ES-I3 (cell line): ENCODE results near the gene RAD51B.

Source experiments
- H3K36me3 ChIP-seq: 2 replicates; pipeline ENCODE4 v1.6.1; 2013; ENCODE audit warnings: mild to moderate bottlenecking, low read length, control low read depth, moderate library complexity; ENCODE audit not compliant: insufficient read depth
- H3K4me1 ChIP-seq: 2 replicates; pipeline ENCODE4 v1.6.1; 2013; ENCODE audit warnings: mild to moderate bottlenecking, control low read depth, low read length; ENCODE audit not compliant: insufficient read depth
- H3K9ac ChIP-seq: 2 replicates; pipeline ENCODE4 v1.6.1; 2013; ENCODE audit warnings: low read depth, mild to moderate bottlenecking, low read length, moderate library complexity
- H3K9me3 ChIP-seq: 2 replicates; pipeline ENCODE4 v1.6.1; 2013; ENCODE audit warnings: mild to moderate bottlenecking, low read length, moderate library complexity; ENCODE audit not compliant: control insufficient read depth, insufficient read depth

RAD51B gene

DNA sequence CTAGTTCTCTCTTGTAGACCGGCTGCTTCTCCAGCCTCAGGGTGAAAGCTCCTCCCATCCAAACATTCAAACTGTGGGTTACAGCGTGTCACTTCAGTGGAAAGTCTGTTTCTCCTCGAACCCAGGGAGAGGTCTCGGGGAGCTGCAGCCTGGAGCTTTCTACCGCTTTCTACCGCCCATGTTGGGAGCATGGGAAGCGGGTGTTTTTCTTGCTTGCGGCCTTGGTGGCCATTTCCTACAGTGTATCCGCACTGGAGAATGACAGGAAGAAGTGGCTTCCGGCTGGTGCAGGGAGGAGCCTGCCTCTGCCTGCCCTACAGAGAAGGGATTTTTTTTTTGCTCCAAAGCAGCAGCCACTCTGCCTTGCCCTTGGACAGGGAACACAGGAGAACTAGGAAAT is 952.1 kb downstream of the RAD51B start:
- H3K9ac ChIP-seq, result no peak overlapping the region
- no peaks in the 10 kb centered on the region; the same call in 1 of the 2 replicates for H3K4me1 ChIP-seq
- no peaks in the 10 kb centered on the region for H3K36me3 ChIP-seq
- H3K9me3 ChIP-seq, result no peaks in the 10 kb centered on the region

- H3K9me3 ChIP-seq, result no peaks in the 10 kb centered on the region
- no peaks in the 10 kb centered on the region; the same call in 1 of the 2 replicates for H3K4me1 ChIP-seq
- H3K9ac ChIP-seq, result no peak overlapping the region
Observed at GRCh38 chr14:68772761-68773381, 953.3 kb downstream of the RAD51B start.

GRCh38 chr14:68774771-68775613 is 955.4 kb downstream of the RAD51B start:
- no peaks in the 10 kb centered on the region for H3K9me3 ChIP-seq
- no peaks in the 10 kb centered on the region for H3K36me3 ChIP-seq
- peaks cover 3% of the 10 kb centered on the region; the same call in 1 of the 2 replicates for H3K4me1 ChIP-seq
- H3K9ac ChIP-seq, result no peak overlapping the region

More at GRCh38 chr14:68772761-68773381, 953.3 kb downstream of the RAD51B start:
- H3K36me3 ChIP-seq, result no peaks in the 10 kb centered on the region

GRCh38 chr14:68775614-68776126 is 956.1 kb downstream of the RAD51B start:
- H3K9ac ChIP-seq, result no peak overlapping the region
- H3K9me3 ChIP-seq, result no peaks in the 10 kb centered on the region
- H3K4me1 ChIP-seq, result peaks cover 8% of the 10 kb centered on the region; the same call in 1 of the 2 replicates
- no peaks in the 10 kb centered on the region for H3K36me3 ChIP-seq

DNA sequence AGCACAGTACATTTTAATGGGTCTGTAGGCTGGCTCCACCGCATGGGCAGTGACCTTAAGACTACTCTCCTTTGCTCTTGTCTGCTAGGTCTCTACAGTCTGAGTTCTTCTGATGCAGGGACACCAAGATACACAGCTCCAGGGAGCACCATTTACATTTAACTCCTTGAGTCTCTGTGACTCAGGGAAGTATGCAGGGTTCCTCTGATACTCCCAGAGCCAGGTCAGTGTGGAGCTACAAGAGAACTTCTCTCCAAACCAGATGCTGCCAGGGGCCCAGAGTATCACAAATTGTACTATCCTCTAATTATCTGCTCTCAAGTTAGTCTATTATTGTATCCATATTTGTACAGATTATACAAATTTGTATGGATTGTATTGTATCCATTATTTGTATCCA is 958.1 kb downstream of the RAD51B start:
- Histone ChIP-seq H3K36me3 (no peaks in the 10 kb centered on the region), H3K4me1 (peaks cover 14% of the 10 kb centered on the region; the same call in 1 of the 2 replicates)

More for the DNA sequence above, 958.1 kb downstream of the RAD51B start:
- H3K9me3 ChIP-seq, result no peaks in the 10 kb centered on the region
- H3K9ac ChIP-seq, result no peak overlapping the region
